Esophagus muscularis mucosa (tissue), 4 donors: Measurements from ENCODE around the gene NEURL3. TPM values are rescaled to one million over a fixed set of nuclear protein-coding genes. Genes with fewer than 3 reads are reported as not detected.

Experiments
- DNase-seq: peaks from one replicate; pipeline ENCODE4 v3.0.0-alpha.2; 2017; ENCODE audit errors: extremely low spot score
- H3K27ac ChIP-seq, 4 donors: fragments of 200-600 bp; sonication (generic); replicated peaks in 1 of 4; 1 replicate in 3 of 4; 2 replicates in 1 of 4; pipeline ENCODE4 v1.5.1; 2016 to 2019; ENCODE audit warnings: mild to moderate bottlenecking in 1 of 4
- H3K27me3 ChIP-seq, 4 donors: fragments of 200-600 bp; sonication (generic); one replicate each; pipeline versions ENCODE4 v1.5.1 to v1.6.0; 2016 to 2019
- H3K36me3 ChIP-seq, 4 donors: fragments of 200-600 bp; sonication (generic); one replicate each; pipeline ENCODE4 v1.5.1; 2016 to 2019
- H3K4me1 ChIP-seq, 4 donors: fragments of 200-600 bp; sonication (generic); one replicate each; pipeline ENCODE4 v1.5.1; 2016 to 2019
- H3K4me3 ChIP-seq, 4 donors: fragments of 200-600 bp; sonication (generic); 1 replicate in 2 of 4; 2 replicates in 2 of 4; pipeline ENCODE4 v1.5.1; 2016 to 2019; ENCODE audit warnings: mild to moderate bottlenecking in 4 of 4, moderate library complexity in 1 of 4
- H3K9me3 ChIP-seq, 4 donors: fragments of 200-600 bp; sonication (generic); 1 replicate in 3 of 4; 2 replicates in 1 of 4; pipeline ENCODE4 v1.5.1; 2016 to 2019
- CTCF ChIP-seq, 3 experiments: fragments of 200-600 bp in 2 of 3; fragments of 450-650 bp in 1 of 3; sonication (generic) in 2 of 3; IDR thresholded peaks; one replicate each; pipeline ENCODE4 v1.5.1; 2017 to 2019; ENCODE audit warnings: antibody characterized with exemption in 3 of 3, mild to moderate bottlenecking in 2 of 3, moderate library complexity in 1 of 3
- EP300 ChIP-seq: sonication (generic); formaldehyde crosslinking; IDR thresholded peaks from one replicate; pipeline ENCODE4 v1.6.1; 2017; ENCODE audit warnings: antibody characterized with exemption
- POLR2A ChIP-seq: fragments of 450-650 bp; IDR thresholded peaks from one replicate; pipeline ENCODE4 v1.6.1; 2017; ENCODE audit warnings: antibody characterized with exemption, moderate library complexity, mild to moderate bottlenecking, low read depth
- POLR2AphosphoS5 ChIP-seq, 2 donors: sonication (generic); formaldehyde crosslinking; IDR thresholded peaks; one replicate each; pipeline ENCODE4 v1.6.1; 2017; ENCODE audit warnings: antibody characterized with exemption in 2 of 2
- WGBS: methylation state at CpG from one replicate; pipeline ENCODE4 v1.1.5; 2018; 5-methylcytosine and 5-hydroxymethylcytosine counted together
- intact Hi-C: fragments of 100-400 bp; cut with DNase I; formaldehyde crosslinking; loops from one replicate; pipeline ENCODE4 v1.15.1; 2023
- total RNA-seq, 4 donors: library from RNA; depleted of rRNA; stranded (reverse); fragments of >200 nt; gene quantifications; one replicate each; pipeline versions ENCODE4 v1.1.0 to v1.2.1, GENCODE V29; 2016

Gene NEURL3
- total RNA-seq, 4 donors from 2014 or later = not detected

GRCh38 chr2:96552315-96553175 is 47.4 kb upstream of the NEURL3 start:
- WGBS = 91% methylated on average over 14 of the region's 18 CpGs
- peaks cover 27 to 62% (median 54%) of the 10 kb centered on the region in 4 donors for H3K36me3 ChIP-seq
- no peak overlapping the region for H3K4me3 ChIP-seq
- H3K27ac ChIP-seq = no peak overlapping the region
- H3K4me1 ChIP-seq = peaks cover 8 to 36% (median 26%) of the 10 kb centered on the region in 4 donors
- H3K9me3 ChIP-seq = no peaks in the 10 kb centered on the region
- no peak for DNase-seq
- TF ChIP-seq EP300 (no peak), POLR2AphosphoS5 (IDR thresholded peaks at IDR 0.05) (no peak), CTCF (IDR thresholded peaks at IDR 0.05) (no peak), POLR2A (no peak)
- intact Hi-C loops = loop anchor here (5.0 kb wide), 2 partner anchors 40 to 145 kb away; no protein-coding TSS in a partner anchor
- H3K27me3 ChIP-seq = no peaks in the 10 kb centered on the region

DNA sequence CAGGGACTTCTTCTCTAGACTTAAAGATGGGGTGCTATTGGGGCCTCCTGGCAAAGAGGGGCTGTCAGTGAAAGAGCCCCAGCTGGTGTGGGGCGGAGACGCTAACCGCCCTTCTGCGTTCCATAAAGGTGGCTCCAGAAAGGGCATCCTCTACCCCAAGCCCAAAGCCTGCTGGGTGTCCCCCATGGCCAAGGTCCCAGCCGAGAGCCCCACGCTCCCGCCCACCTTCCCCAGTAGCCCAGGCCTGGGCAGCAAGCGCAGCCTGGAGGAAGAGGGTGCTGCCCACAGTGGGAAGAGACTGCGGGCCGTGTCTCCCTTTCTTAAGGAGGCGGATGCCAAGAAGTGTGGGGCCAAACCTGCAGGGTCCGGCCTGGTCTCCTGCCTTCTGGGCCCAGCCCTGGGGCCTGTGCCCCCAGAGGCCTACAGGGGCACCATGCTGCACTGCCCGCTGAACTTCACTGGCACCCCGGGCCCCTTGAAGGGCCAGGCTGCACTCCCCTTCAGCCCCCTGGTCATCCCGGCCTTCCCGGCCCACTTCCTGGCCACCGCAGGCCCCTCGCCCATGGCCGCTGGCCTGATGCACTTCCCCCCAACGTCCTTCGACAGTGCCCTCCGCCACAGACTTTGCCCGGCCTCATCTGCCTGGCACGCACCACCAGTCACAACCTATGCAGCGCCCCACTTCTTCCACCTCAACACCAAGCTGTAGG is 46.6 kb upstream of the NEURL3 start:
- TF ChIP-seq CTCF (IDR thresholded peaks at IDR 0.05) (no peak), POLR2A (no peak), EP300 (no peak), POLR2AphosphoS5 (IDR thresholded peaks at IDR 0.05) (no peak)
- peaks cover 8 to 44% (median 30%) of the 10 kb centered on the region in 4 donors for H3K4me1 ChIP-seq
- H3K27ac ChIP-seq = no peak overlapping the region
- H3K36me3 ChIP-seq = peaks cover 27 to 68% (median 59%) of the 10 kb centered on the region in 4 donors
- DNase-seq = no peak
- 94% methylated on average over 13 of the region's 25 CpGs for WGBS
- H3K4me3 ChIP-seq = no peak overlapping the region
- H3K9me3 ChIP-seq = no peaks in the 10 kb centered on the region
- intact Hi-C loops = loop anchor here (5.0 kb wide), 2 partner anchors 39 to 144 kb away; no protein-coding TSS in a partner anchor
- H3K27me3 ChIP-seq = no peaks in the 10 kb centered on the region

DNA sequence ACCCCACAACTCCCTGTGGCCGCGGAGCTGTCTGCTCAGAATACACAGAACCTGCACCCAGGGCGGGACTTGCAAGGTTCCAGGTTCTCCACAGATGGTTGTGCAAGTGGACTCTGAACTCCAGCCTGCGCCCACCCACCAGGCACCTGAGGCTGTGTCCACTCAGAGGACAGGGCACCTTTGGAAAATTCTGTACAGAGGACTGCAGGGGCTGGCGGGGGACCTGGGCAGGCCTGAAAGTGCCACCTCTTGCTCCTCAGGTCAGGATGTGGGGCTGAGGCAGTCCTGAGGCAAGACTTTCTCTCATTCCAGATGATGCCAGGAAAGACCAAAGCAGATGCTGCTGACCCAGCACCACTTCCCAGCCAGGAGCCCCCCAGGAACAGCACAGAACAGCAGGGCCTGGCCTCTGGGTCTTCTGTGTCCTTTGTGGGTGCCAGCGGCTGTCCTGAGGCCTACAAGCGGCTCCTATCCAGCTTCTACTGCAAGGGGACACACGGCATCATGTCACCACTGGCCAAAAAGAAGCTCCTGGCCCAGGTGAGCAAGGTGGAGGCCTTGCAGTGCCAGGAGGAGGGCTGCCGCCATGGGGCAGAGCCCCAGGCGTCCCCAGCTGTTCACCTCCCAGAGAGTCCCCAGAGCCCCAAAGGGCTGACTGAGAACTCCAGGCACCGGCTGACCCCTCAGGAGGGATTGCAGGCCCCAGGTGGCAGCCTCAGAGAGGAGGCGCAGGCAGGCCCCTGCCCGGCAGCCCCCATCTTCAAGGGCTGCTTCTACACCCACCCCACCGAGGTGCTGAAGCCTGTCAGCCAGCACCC is 45.8 kb upstream of the NEURL3 start:
- H3K4me3 ChIP-seq = no peak overlapping the region
- H3K4me1 ChIP-seq = peaks cover 15 to 49% (median 33%) of the 10 kb centered on the region in 4 donors
- 100% methylated on average over 3 of the region's 14 CpGs for WGBS
- no peaks in the 10 kb centered on the region for H3K27me3 ChIP-seq
- intact Hi-C loops = loop anchor here (5.0 kb wide), 2 partner anchors 39 to 144 kb away; no protein-coding TSS in a partner anchor
- TF ChIP-seq POLR2A (no peak), EP300 (no peak), CTCF (IDR thresholded peaks at IDR 0.05) (no peak), POLR2AphosphoS5 (IDR thresholded peaks at IDR 0.05) (no peak)
- H3K36me3 ChIP-seq = peaks cover 27 to 69% (median 60%) of the 10 kb centered on the region in 4 donors
- H3K27ac ChIP-seq = no peak overlapping the region
- no peaks in the 10 kb centered on the region for H3K9me3 ChIP-seq
- DNase-seq = no peak

- no peak for DNase-seq
- peaks cover 27 to 77% (median 64%) of the 10 kb centered on the region in 4 donors for H3K36me3 ChIP-seq
These were observed 45.0 kb upstream of the NEURL3 start for GRCh38 chr2:96549967-96550786.

More at GRCh38 chr2:96549967-96550786, 45.0 kb upstream of the NEURL3 start:
- intact Hi-C loops = loop anchor here (5.0 kb wide), 2 partner anchors 38 to 143 kb away; no protein-coding TSS in a partner anchor
- H3K4me3 ChIP-seq = no peak overlapping the region
- peaks cover 17 to 49% (median 33%) of the 10 kb centered on the region in 4 donors for H3K4me1 ChIP-seq
- TF ChIP-seq POLR2A (no peak), CTCF (IDR thresholded peaks at IDR 0.05) (peak; percentile 34 to 69 (median 48)), EP300 (no peak), POLR2AphosphoS5 (IDR thresholded peaks at IDR 0.05) (no peak)
- WGBS = 91% methylated on average over 30 of the region's 61 CpGs
- H3K9me3 ChIP-seq = no peaks in the 10 kb centered on the region
- peak overlapping the region in 2 of 4 donors; percentile 8 to 34 for H3K27ac ChIP-seq
- no peaks in the 10 kb centered on the region for H3K27me3 ChIP-seq
